Gastroesophageal sphincter (tissue), 4 donors: ENCODE data around the gene MAN1A2. TPM values are rescaled to one million over a fixed set of nuclear protein-coding genes. Genes with fewer than 3 reads are reported as not detected.

Source experiments
- ATAC-seq: fragments of 150-250 bp; one replicate; pipeline ENCODE4 v1.9.1; 2016; ENCODE audit warnings: mild to moderate bottlenecking, moderate library complexity
- H3K27ac ChIP-seq, 4 donors: fragments of 200-600 bp; sonication (generic) in 3 of 4; 1 replicate in 3 of 4; 2 replicates in 1 of 4; pipeline ENCODE4 v1.5.1; 2016 to 2019
- H3K27me3 ChIP-seq: fragments of 200-600 bp; sonication (generic); one replicate; pipeline ENCODE4 v1.5.1; 2019
- H3K36me3 ChIP-seq, 2 donors: fragments of 200-600 bp; sonication (generic); one replicate each; pipeline ENCODE4 v1.5.1; 2019; ENCODE audit warnings: control low read depth in 1 of 2
- H3K4me1 ChIP-seq, 3 donors: fragments of 200-600 bp; sonication (generic); 1 replicate in 2 of 3; 2 replicates in 1 of 3; pipeline ENCODE4 v1.5.1; 2016 to 2019; ENCODE audit warnings: control low read depth in 2 of 3
- H3K4me3 ChIP-seq, 2 donors: fragments of 200-600 bp; sonication (generic); one replicate each; pipeline ENCODE4 v1.5.1; 2019; ENCODE audit warnings: mild to moderate bottlenecking in 1 of 2, moderate library complexity in 1 of 2
- H3K9me3 ChIP-seq, 3 donors: fragments of 200-600 bp; sonication (generic); one replicate each; pipeline ENCODE4 v1.5.1; 2017 to 2019; ENCODE audit warnings: control low read depth in 2 of 3
- EP300 ChIP-seq: sonication (generic); formaldehyde crosslinking; IDR thresholded peaks from one replicate; pipeline ENCODE4 v1.6.1; 2017; ENCODE audit warnings: antibody characterized with exemption, mild to moderate bottlenecking
- POLR2A ChIP-seq, 2 donors: fragments of 450-650 bp; IDR thresholded peaks; one replicate each; pipeline ENCODE4 v1.6.1; 2017; ENCODE audit warnings: antibody characterized with exemption in 2 of 2, mild to moderate bottlenecking in 2 of 2, moderate library complexity in 1 of 2
- POLR2AphosphoS5 ChIP-seq: sonication (generic); formaldehyde crosslinking; IDR thresholded peaks from one replicate; pipeline ENCODE4 v1.6.1; 2017; ENCODE audit warnings: antibody characterized with exemption
- WGBS, 2 donors: methylation state at CpG; one replicate each; pipeline ENCODE4 v1.1.5; 2018; ENCODE audit warnings: low coverage in 1 of 2; 5-methylcytosine and 5-hydroxymethylcytosine counted together
- total RNA-seq, 4 donors: library from RNA; depleted of rRNA; stranded (reverse); fragments of >200 nt; gene quantifications; one replicate each; pipeline ENCODE4 v1.1.0, GENCODE V29; 2016
- TF ChIP-seq, protein P1 (sequence below), 4 experiments: fragments of 200-600 bp in 2 of 4; fragments of 450-650 bp in 2 of 4; sonication (generic) in 1 of 4; IDR thresholded peaks; one replicate each; pipeline ENCODE4 v1.5.1; 2017 to 2019; ENCODE audit warnings: antibody characterized with exemption in 4 of 4, mild to moderate bottlenecking in 2 of 4, moderate library complexity in 2 of 4

The MAN1A2 gene
- total RNA-seq, 4 donors from 2014 or later, result 42.5 to 62.4 (median 52.3) TPM

DNA sequence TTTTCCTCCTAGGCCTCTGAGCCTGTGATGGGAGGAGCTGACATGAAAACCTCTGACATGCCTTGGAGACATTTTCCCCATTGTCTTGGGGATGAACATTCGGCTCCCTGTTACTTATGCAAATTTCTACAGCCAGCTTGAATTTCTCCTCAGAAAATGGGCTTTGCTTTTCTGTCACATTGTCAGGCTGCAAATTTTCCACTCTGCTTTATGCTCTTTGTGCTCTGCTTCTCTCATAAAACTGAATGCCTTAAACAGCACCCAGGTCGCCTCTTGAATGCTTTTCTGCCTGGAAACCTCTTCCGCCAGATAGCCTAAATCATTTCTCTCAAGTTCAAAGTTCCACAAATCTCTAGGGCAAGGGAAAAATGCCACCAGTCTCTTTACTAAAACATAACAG is 191.9 kb downstream of the MAN1A2 start:
- WGBS, 2 donors, result 73 to 96% methylated on average over 3 of the region's 3 CpGs
- no peak for ATAC-seq

DNA sequence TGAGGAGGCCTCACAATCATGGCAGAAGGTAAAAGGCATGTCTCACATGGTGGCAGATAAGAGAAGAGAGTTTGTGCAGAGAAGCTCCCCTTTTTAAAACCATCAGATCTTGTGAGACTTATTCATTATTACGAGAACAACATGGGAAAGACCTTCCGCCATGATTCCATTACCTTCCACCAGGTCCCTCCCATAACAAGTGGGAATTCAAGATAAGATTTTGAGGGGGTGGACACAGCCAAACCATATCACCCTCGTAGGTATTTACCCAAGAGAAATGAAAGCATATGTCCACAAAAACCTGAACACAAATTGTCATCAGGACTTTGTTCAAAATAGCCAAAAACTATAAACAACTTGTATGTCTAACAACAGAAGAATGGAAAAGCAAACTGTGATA is 192.7 kb downstream of the MAN1A2 start:
- Histone ChIP-seq H3K27ac (no peak overlapping the region), H3K4me1 (no peaks in the 10 kb centered on the region), H3K9me3 (peaks cover 0 to 10% (median 0%) of the 10 kb centered on the region in 3 donors), H3K27me3 (no peaks in the 10 kb centered on the region), H3K4me3 (no peak overlapping the region), H3K36me3 (no peaks in the 10 kb centered on the region)
- no peak for ATAC-seq
- no peak for TF ChIP-seq POLR2AphosphoS5
- TF ChIP-seq, protein P1, sequence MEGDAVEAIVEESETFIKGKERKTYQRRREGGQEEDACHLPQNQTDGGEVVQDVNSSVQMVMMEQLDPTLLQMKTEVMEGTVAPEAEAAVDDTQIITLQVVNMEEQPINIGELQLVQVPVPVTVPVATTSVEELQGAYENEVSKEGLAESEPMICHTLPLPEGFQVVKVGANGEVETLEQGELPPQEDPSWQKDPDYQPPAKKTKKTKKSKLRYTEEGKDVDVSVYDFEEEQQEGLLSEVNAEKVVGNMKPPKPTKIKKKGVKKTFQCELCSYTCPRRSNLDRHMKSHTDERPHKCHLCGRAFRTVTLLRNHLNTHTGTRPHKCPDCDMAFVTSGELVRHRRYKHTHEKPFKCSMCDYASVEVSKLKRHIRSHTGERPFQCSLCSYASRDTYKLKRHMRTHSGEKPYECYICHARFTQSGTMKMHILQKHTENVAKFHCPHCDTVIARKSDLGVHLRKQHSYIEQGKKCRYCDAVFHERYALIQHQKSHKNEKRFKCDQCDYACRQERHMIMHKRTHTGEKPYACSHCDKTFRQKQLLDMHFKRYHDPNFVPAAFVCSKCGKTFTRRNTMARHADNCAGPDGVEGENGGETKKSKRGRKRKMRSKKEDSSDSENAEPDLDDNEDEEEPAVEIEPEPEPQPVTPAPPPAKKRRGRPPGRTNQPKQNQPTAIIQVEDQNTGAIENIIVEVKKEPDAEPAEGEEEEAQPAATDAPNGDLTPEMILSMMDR (IDR thresholded peaks at IDR 0.05), result no peak
- no peak for TF ChIP-seq POLR2A (IDR thresholded peaks at IDR 0.05)
- no peak for TF ChIP-seq EP300
- 79 to 100% methylated on average over 2 to 3 of the region's 3 CpGs for WGBS, 2 donors

More for the DNA sequence above, 191.9 kb downstream of the MAN1A2 start:
- no peak overlapping the region for H3K4me3 ChIP-seq
- no peak overlapping the region for H3K27ac ChIP-seq
- no peaks in the 10 kb centered on the region for H3K36me3 ChIP-seq
- H3K27me3 ChIP-seq, result no peaks in the 10 kb centered on the region
- H3K4me1 ChIP-seq, result no peaks in the 10 kb centered on the region
- peaks cover 0 to 10% (median 0%) of the 10 kb centered on the region in 3 donors for H3K9me3 ChIP-seq
- TF ChIP-seq, protein P1 (IDR thresholded peaks at IDR 0.05), result no peak
- TF ChIP-seq POLR2A (IDR thresholded peaks at IDR 0.05) (no peak), POLR2AphosphoS5 (no peak), EP300 (no peak)

DNA sequence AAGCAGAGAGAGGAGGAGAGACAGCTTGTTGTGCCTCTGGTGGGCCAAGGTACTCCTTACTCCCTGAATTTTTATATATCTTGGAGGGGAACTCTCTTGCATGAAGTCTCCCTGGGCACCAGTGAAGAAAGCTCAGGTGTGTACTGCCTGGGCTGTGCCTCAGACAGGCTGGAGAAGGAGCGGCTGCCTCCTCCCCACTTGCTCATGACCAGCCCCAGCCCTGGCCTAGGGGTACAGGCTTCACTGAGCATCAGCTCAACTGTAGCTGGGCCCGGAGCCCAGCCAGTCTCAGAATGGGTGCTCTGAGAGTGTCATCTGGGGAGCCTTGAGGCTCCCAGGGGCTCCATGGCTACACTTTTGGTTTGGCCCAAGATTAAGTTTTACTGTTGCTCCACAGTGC is 193.8 kb downstream of the MAN1A2 start:
- no peak for TF ChIP-seq EP300
- no peak for TF ChIP-seq POLR2AphosphoS5
- TF ChIP-seq POLR2A (IDR thresholded peaks at IDR 0.05), result no peak
- TF ChIP-seq, protein P1 (IDR thresholded peaks at IDR 0.05), result no peak

GRCh38 chr1:117561551-117561950 is 194.3 kb downstream of the MAN1A2 start:
- H3K4me3 ChIP-seq, result no peak overlapping the region
- no peaks in the 10 kb centered on the region for H3K27me3 ChIP-seq
- no peak for ATAC-seq
- no peaks in the 10 kb centered on the region for H3K36me3 ChIP-seq
- TF ChIP-seq POLR2AphosphoS5 (no peak), EP300 (no peak), POLR2A (IDR thresholded peaks at IDR 0.05) (no peak)
- TF ChIP-seq, protein P1 (IDR thresholded peaks at IDR 0.05), result no peak
- no peak overlapping the region for H3K27ac ChIP-seq
- no CpG with 5 or more reads among the region's 2 CpGs for WGBS, 2 donors
- H3K4me1 ChIP-seq, result no peaks in the 10 kb centered on the region
- H3K9me3 ChIP-seq, result peaks cover 0 to 10% (median 0%) of the 10 kb centered on the region in 3 donors

More for the DNA sequence above, 193.8 kb downstream of the MAN1A2 start:
- no peak for ATAC-seq
- Histone ChIP-seq H3K4me3 (no peak overlapping the region), H3K4me1 (no peaks in the 10 kb centered on the region), H3K9me3 (peaks cover 0 to 10% (median 0%) of the 10 kb centered on the region in 3 donors), H3K27me3 (no peaks in the 10 kb centered on the region), H3K36me3 (no peaks in the 10 kb centered on the region), H3K27ac (no peak overlapping the region)
- no CpG with 5 or more reads among the region's 2 CpGs for WGBS, 2 donors
